GM18870 (cell line): ENCODE data around the gene MTUS2.

Experiments used
- ATAC-seq: cut with Tn5 transposase; IDR thresholded peaks from one replicate; pipeline ENCODE4 v1.9.1; 2021; ENCODE audit warnings: moderate library complexity; ENCODE audit not compliant: unreplicated experiment

The MTUS2 gene

GRCh38 chr13:29474991-29475390, 654.9 kb downstream of the MTUS2 start:
- ATAC-seq = no peak

- no peak for ATAC-seq
These were observed 655.9 kb downstream of the MTUS2 start for GRCh38 chr13:29476046-29476445.

GRCh38 chr13:29479716-29480492, 659.8 kb downstream of the MTUS2 start:
- ATAC-seq = no peak

GRCh38 chr13:29480893-29481525, 660.9 kb downstream of the MTUS2 start:
- no peak for ATAC-seq

- no peak for ATAC-seq
These were observed 661.5 kb downstream of the MTUS2 start for GRCh38 chr13:29481603-29482002.

- no peak for ATAC-seq
These were observed 662.4 kb downstream of the MTUS2 start for GRCh38 chr13:29482504-29482903.

GRCh38 chr13:29483211-29483610, 663.1 kb downstream of the MTUS2 start:
- no peak for ATAC-seq

GRCh38 chr13:29483623-29484022, 663.5 kb downstream of the MTUS2 start:
- no peak for ATAC-seq

GRCh38 chr13:29484236-29484635, 664.1 kb downstream of the MTUS2 start:
- no peak for ATAC-seq

GRCh38 chr13:29484796-29485195, 664.7 kb downstream of the MTUS2 start:
- ATAC-seq = no peak

GRCh38 chr13:29486551-29486950, 666.4 kb downstream of the MTUS2 start:
- no peak for ATAC-seq

GRCh38 chr13:29487466-29488454, 667.6 kb downstream of the MTUS2 start:
- ATAC-seq = no peak

GRCh38 chr13:29489650-29490560, 669.8 kb downstream of the MTUS2 start:
- ATAC-seq = no peak

GRCh38 chr13:29490561-29490885, 670.4 kb downstream of the MTUS2 start:
- ATAC-seq = no peak

GRCh38 chr13:29491248-29491647, 671.1 kb downstream of the MTUS2 start:
- ATAC-seq = no peak

GRCh38 chr13:29493796-29494195, 673.7 kb downstream of the MTUS2 start:
- ATAC-seq = no peak

GRCh38 chr13:29494520-29494919, 674.4 kb downstream of the MTUS2 start:
- no peak for ATAC-seq

GRCh38 chr13:29496241-29496712, 676.1 kb downstream of the MTUS2 start:
- no peak for ATAC-seq

GRCh38 chr13:29497137-29497654, 677.1 kb downstream of the MTUS2 start:
- ATAC-seq = no peak

GRCh38 chr13:29498426-29499040, 678.4 kb downstream of the MTUS2 start:
- no peak for ATAC-seq
